AG10803 (cell line): Measurements from ENCODE around the gene HCST.
"Not testable (repeated sequence)": the region's sequence is repeated elsewhere in the genome, so short reads cannot be mapped to it uniquely, and the experiment has no call there.

Experiments
- DNase-seq: peaks from one replicate; pipeline ENCODE4 v3.0.0; 2010; ENCODE audit warnings: low read depth
- H3K4me3 ChIP-seq: 2 replicates; pipeline ENCODE4 v1.5.1; 2011; ENCODE audit warnings: mild to moderate bottlenecking, low read length, control low read depth
- CTCF ChIP-seq: conservative IDR thresholded peaks from 2 replicates; pipeline ENCODE4 v1.5.1; 2011; ENCODE audit warnings: mild to moderate bottlenecking, low read length, control low read depth, inconsistent platforms

Gene HCST

GRCh38 chr19:35905178-35905727 lies 2.9 kb downstream of the HCST start:
- no peak for DNase-seq
- no peak for TF ChIP-seq CTCF

GRCh38 chr19:35907377-35907745 lies 5.0 kb downstream of the HCST start:
- DNase-seq = no peak
- no peak for TF ChIP-seq CTCF
- H3K4me3 ChIP-seq = no peak overlapping the region

More at GRCh38 chr19:35905178-35905727, 2.9 kb downstream of the HCST start:
- no peak overlapping the region for H3K4me3 ChIP-seq

- H3K4me3 ChIP-seq = no peak within 1 kb of the TSS
- no peak for DNase-seq
- no peak for TF ChIP-seq CTCF
Observed at GRCh38 chr19:35908010-35908441, 5.7 kb downstream of the HCST start, which contains the start of gene TYROBP. TSS of gene TYROBP (minus strand) at chr19:35908295. CDS start at chr19:35908228, 67 bp downstream.

- no peak overlapping the region for H3K4me3 ChIP-seq
- no peak for TF ChIP-seq CTCF
- DNase-seq = no peak
Observed at GRCh38 chr19:35908973-35909683, 6.8 kb downstream of the HCST start.

- no peak for TF ChIP-seq CTCF
- no peak for DNase-seq
- H3K4me3 ChIP-seq = no peak overlapping the region
Observed at GRCh38 chr19:35909684-35910035, 7.3 kb downstream of the HCST start.

- not testable (repeated sequence) for DNase-seq, H3K4me3 ChIP-seq
Observed at GRCh38 chr19:35910355-35910754, 8.0 kb downstream of the HCST start.

GRCh38 chr19:35911173-35911572 lies 8.8 kb downstream of the HCST start:
- no peak for TF ChIP-seq CTCF
- DNase-seq = no peak
- no peak overlapping the region for H3K4me3 ChIP-seq
